Astrocyte (in vitro differentiated cells and primary cell): Measurements from ENCODE around the gene TPD52L1.

Experiments used
- EZH2 ChIP-seq: IDR thresholded peaks from 2 replicates; pipeline ENCODE4 v1.6.1; 2012; ENCODE audit warnings: mild to moderate bottlenecking, low read length, inconsistent platforms; ENCODE audit not compliant: insufficient read depth
- TF ChIP-seq, protein P1 (sequence below): IDR thresholded peaks from 2 replicates; pipeline ENCODE4 v1.5.1; 2011; ENCODE audit warnings: low read depth, mild to moderate bottlenecking, inconsistent platforms, low read length, moderate library complexity; ENCODE audit not compliant: insufficient read depth

DNA sequence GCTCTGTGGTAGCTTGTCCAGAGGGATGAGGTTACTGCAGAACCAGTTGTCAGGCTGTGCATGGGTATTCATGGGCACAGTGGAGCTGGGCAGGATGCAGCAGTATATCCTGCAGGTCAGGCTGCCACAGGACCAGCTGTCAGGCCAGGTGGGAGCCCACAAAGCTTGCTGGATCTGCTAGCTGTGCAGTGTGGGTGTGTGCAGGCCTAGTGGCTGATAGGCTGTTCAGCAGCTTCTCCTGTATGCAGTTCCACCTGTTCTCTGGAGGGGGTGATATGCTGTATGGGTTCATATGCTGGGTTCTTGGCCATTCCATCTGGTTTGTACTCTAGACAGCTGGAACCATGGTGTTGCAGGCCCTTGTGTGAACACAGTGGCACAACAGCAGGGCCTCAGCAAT, 40.6 kb upstream of the TPD52L1 start:
- TF ChIP-seq, protein P1, sequence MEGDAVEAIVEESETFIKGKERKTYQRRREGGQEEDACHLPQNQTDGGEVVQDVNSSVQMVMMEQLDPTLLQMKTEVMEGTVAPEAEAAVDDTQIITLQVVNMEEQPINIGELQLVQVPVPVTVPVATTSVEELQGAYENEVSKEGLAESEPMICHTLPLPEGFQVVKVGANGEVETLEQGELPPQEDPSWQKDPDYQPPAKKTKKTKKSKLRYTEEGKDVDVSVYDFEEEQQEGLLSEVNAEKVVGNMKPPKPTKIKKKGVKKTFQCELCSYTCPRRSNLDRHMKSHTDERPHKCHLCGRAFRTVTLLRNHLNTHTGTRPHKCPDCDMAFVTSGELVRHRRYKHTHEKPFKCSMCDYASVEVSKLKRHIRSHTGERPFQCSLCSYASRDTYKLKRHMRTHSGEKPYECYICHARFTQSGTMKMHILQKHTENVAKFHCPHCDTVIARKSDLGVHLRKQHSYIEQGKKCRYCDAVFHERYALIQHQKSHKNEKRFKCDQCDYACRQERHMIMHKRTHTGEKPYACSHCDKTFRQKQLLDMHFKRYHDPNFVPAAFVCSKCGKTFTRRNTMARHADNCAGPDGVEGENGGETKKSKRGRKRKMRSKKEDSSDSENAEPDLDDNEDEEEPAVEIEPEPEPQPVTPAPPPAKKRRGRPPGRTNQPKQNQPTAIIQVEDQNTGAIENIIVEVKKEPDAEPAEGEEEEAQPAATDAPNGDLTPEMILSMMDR, result no peak
- TF ChIP-seq EZH2, result no peak
